HepG2 (cell line): ENCODE data around the gene MTIF2. TPM values are rescaled to one million over a fixed set of nuclear protein-coding genes. Genes with fewer than 3 reads are reported as not detected.
A peak's percentile ranks its signal among the peaks of the same experiment; 100 is the strongest.

Experiments
- FOXK1 ChIP-seq: sonication (generic); formaldehyde crosslinking; IDR thresholded peaks from 2 replicates; pipeline ENCODE4 v1.4.0; 2020; ENCODE audit warnings: low read depth, missing genetic modification reagents, borderline replicate concordance
- GLMP ChIP-seq: sonication (generic); formaldehyde crosslinking; IDR thresholded peaks from 2 replicates; pipeline ENCODE4 v1.9.0; 2021; ENCODE audit warnings: missing genetic modification reagents, mild to moderate bottlenecking, borderline replicate concordance
- IRX3 ChIP-seq: sonication (generic); formaldehyde crosslinking; IDR thresholded peaks from 2 replicates; pipeline ENCODE4 v1.8.1; 2023; ENCODE audit warnings: mild to moderate bottlenecking, low read depth, missing genetic modification reagents, borderline replicate concordance
- LBX2 ChIP-seq: sonication (generic); formaldehyde crosslinking; IDR thresholded peaks from 2 replicates; pipeline ENCODE4 v1.5.0; 2020; ENCODE audit warnings: missing genetic modification reagents, mild to moderate bottlenecking, borderline replicate concordance
- NFYC ChIP-seq: IDR thresholded peaks from 2 replicates; pipeline ENCODE4 v1.6.1; 2016; ENCODE audit warnings: missing genetic modification reagents, missing compliant biosample characterization
- NR1H2 ChIP-seq: sonication (generic); formaldehyde crosslinking; IDR thresholded peaks from 2 replicates; pipeline ENCODE4 v1.8.1; 2022; ENCODE audit warnings: low read depth, missing genetic modification reagents, borderline replicate concordance
- PCBP2 ChIP-seq: fragments of 200-400 bp; formaldehyde crosslinking; optimal IDR thresholded peaks from 2 replicates; pipeline ENCODE3; 2018; ENCODE audit warnings: low read length, low read depth; ENCODE audit not compliant: poor library complexity, severe bottlenecking
- POGZ ChIP-seq: sonication (generic); formaldehyde crosslinking; IDR thresholded peaks from 2 replicates; pipeline ENCODE4 v1.4.0; 2020; ENCODE audit warnings: mild to moderate bottlenecking, missing genetic modification reagents
- SATB2 ChIP-seq: sonication (generic); formaldehyde crosslinking; IDR thresholded peaks from 2 replicates; pipeline ENCODE4 v1.5.0; 2020; ENCODE audit warnings: missing genetic modification reagents
- YEATS2 ChIP-seq: sonication (generic); formaldehyde crosslinking; IDR thresholded peaks from 2 replicates; pipeline ENCODE4 v1.4.0; 2020; ENCODE audit warnings: missing genetic modification reagents, borderline replicate concordance
- ZBTB43 ChIP-seq: sonication (generic); formaldehyde crosslinking; conservative IDR thresholded peaks from 2 replicates; pipeline ENCODE4 v1.4.0; 2020; ENCODE audit warnings: missing genetic modification reagents
- ZC3H13 ChIP-seq: sonication (generic); formaldehyde crosslinking; IDR thresholded peaks from 2 replicates; pipeline ENCODE4 v1.8.1; 2023; ENCODE audit warnings: mild to moderate bottlenecking, missing genetic modification reagents, moderate library complexity
- ZFX ChIP-seq: sonication (generic); formaldehyde crosslinking; IDR thresholded peaks from 2 replicates; pipeline ENCODE4 v1.4.0; 2020; ENCODE audit warnings: mild to moderate bottlenecking, low read depth, missing genetic modification reagents, moderate library complexity
- ZMAT5 ChIP-seq: sonication (generic); formaldehyde crosslinking; IDR thresholded peaks from 2 replicates; pipeline ENCODE4 v1.5.0; 2020; ENCODE audit warnings: mild to moderate bottlenecking, low read depth, missing genetic modification reagents, borderline replicate concordance
- ZNF10 ChIP-seq: sonication (generic); formaldehyde crosslinking; IDR thresholded peaks from 2 replicates; pipeline ENCODE4 v1.4.0; 2020; ENCODE audit warnings: mild to moderate bottlenecking, low read depth, missing genetic modification reagents, borderline replicate concordance
- ZNF20 ChIP-seq: sonication (generic); formaldehyde crosslinking; IDR thresholded peaks from 2 replicates; pipeline ENCODE4 v1.4.0; 2020; ENCODE audit warnings: mild to moderate bottlenecking, moderate library complexity, missing genetic modification reagents
- ZNF3 ChIP-seq: IDR thresholded peaks from 2 replicates; pipeline ENCODE4 v1.7.0; 2017; ENCODE audit warnings: inconsistent platforms
- ZNF530 ChIP-seq: sonication (generic); formaldehyde crosslinking; IDR thresholded peaks from 2 replicates; pipeline ENCODE4 v1.5.0; 2020; ENCODE audit warnings: low read depth, mild to moderate bottlenecking, missing genetic modification reagents
- ZNF773 ChIP-seq: sonication (generic); formaldehyde crosslinking; IDR thresholded peaks from 2 replicates; pipeline ENCODE4 v1.4.0; 2020; ENCODE audit warnings: missing genetic modification reagents, borderline replicate concordance
- ZNF792 ChIP-seq: IDR thresholded peaks from 2 replicates; pipeline ENCODE4 v1.6.1; 2016
- polyA plus RNA-seq, 8 experiments: library from polyadenylated mRNA; depleted of rRNA in 3 of 8; stranded (reverse) in 7 of 8; unstranded in 1 of 8; fragments of >200 nt; fragmentation: Illumina TruSeq in 4 of 8; extraction: Trizol in 4 of 8; gene quantifications; 2 replicates each; pipeline versions ENCODE4 v1.2.1 to v1.2.3, GENCODE V29; 2011 to 2016; ENCODE audit warnings: low read depth in 4 of 8, missing spikeins in 1 of 8, mixed read lengths in 1 of 8; ENCODE audit not compliant: insufficient read depth in 1 of 8
- total RNA-seq, 5 experiments: library from RNA; depleted of rRNA; stranded (reverse); fragments of >200 nt; fragmentation: Illumina TruSeq; extraction: Trizol; gene quantifications; 2 replicates each; pipeline ENCODE4 v1.2.3, GENCODE V29; 2016; ENCODE audit warnings: low read depth in 1 of 5
- TF ChIP-seq, protein P1 (sequence below): sonication (generic); formaldehyde crosslinking; conservative IDR thresholded peaks from 2 replicates; pipeline ENCODE4 v1.4.0; 2020; ENCODE audit warnings: mild to moderate bottlenecking, missing genetic modification reagents, moderate library complexity
- TF ChIP-seq, protein P2 (sequence below): sonication (generic); formaldehyde crosslinking; conservative IDR thresholded peaks from 2 replicates; pipeline ENCODE4 v1.8.0; 2022; ENCODE audit warnings: mild to moderate bottlenecking, moderate library complexity, missing genetic modification reagents

Gene MTIF2
- total and polyA plus RNA-seq, 2 of the 13 experiments (the other 11 are each of a cell fraction or from before 2014, with no cell fraction given): 32.1 to 92.1 TPM

DNA sequence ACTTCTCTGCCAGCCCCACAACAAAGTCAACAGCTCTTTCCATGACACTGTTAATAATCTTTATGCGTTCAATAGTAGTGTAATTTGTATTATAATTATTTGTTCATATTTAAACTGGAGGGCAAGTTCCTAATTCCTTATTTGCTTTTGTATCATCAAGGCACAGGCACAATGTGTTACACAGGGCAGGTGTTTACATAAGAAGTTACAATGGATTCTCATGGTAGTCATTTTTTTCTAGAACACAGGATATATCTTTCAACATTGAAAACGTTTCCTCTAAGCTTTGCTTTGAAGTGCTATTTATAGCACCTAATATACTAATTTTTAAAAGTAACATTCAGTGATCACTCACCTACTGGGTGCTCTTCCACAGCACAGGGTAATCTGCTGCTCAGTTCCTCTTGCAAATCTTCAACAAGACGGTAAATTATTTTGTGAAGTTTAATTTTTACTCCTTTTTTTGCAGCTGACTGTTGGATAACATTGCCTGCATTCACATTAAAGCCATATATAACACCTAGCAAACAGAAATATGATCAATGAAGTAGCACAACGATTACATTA is 29.3 kb downstream of the MTIF2 start (continued):
- no peak for TF ChIP-seq POGZ (CRISPR knock-in tag)
- TF ChIP-seq, protein P1, sequence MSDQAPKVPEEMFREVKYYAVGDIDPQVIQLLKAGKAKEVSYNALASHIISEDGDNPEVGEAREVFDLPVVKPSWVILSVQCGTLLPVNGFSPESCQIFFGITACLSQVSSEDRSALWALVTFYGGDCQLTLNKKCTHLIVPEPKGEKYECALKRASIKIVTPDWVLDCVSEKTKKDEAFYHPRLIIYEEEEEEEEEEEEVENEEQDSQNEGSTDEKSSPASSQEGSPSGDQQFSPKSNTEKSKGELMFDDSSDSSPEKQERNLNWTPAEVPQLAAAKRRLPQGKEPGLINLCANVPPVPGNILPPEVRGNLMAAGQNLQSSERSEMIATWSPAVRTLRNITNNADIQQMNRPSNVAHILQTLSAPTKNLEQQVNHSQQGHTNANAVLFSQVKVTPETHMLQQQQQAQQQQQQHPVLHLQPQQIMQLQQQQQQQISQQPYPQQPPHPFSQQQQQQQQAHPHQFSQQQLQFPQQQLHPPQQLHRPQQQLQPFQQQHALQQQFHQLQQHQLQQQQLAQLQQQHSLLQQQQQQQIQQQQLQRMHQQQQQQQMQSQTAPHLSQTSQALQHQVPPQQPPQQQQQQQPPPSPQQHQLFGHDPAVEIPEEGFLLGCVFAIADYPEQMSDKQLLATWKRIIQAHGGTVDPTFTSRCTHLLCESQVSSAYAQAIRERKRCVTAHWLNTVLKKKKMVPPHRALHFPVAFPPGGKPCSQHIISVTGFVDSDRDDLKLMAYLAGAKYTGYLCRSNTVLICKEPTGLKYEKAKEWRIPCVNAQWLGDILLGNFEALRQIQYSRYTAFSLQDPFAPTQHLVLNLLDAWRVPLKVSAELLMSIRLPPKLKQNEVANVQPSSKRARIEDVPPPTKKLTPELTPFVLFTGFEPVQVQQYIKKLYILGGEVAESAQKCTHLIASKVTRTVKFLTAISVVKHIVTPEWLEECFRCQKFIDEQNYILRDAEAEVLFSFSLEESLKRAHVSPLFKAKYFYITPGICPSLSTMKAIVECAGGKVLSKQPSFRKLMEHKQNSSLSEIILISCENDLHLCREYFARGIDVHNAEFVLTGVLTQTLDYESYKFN (CRISPR knock-in tag): 0 out of 2 replicates have a peak, but pooled peaks have one; percentile 31
- TF ChIP-seq ZNF10 (CRISPR knock-in tag): no peak
- TF ChIP-seq, protein P2, sequence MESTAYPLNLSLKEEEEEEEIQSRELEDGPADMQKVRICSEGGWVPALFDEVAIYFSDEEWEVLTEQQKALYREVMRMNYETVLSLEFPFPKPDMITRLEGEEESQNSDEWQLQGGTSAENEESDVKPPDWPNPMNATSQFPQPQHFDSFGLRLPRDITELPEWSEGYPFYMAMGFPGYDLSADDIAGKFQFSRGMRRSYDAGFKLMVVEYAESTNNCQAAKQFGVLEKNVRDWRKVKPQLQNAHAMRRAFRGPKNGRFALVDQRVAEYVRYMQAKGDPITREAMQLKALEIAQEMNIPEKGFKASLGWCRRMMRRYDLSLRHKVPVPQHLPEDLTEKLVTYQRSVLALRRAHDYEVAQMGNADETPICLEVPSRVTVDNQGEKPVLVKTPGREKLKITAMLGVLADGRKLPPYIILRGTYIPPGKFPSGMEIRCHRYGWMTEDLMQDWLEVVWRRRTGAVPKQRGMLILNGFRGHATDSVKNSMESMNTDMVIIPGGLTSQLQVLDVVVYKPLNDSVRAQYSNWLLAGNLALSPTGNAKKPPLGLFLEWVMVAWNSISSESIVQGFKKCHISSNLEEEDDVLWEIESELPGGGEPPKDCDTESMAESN (CRISPR knock-in tag): no peak
- TF ChIP-seq IRX3: no peak
- no peak for TF ChIP-seq ZNF773 (CRISPR knock-in tag)
- no peak for TF ChIP-seq ZNF20 (CRISPR knock-in tag)
- TF ChIP-seq LBX2 (CRISPR knock-in tag): no peak
- TF ChIP-seq FOXK1: no peak
- no peak for TF ChIP-seq NR1H2
- no peak for TF ChIP-seq NFYC (CRISPR knock-in tag)
- TF ChIP-seq ZNF530 (CRISPR knock-in tag): no peak
- TF ChIP-seq ZMAT5 (CRISPR knock-in tag): no peak
- no peak for TF ChIP-seq ZC3H13 (CRISPR knock-in tag)
- no peak for TF ChIP-seq ZNF3 (CRISPR knock-in tag)
- TF ChIP-seq SATB2: no peak
- TF ChIP-seq ZNF792 (CRISPR knock-in tag): no peak
- TF ChIP-seq ZBTB43 (CRISPR knock-in tag): no peak
- peak; percentile 19; the same call in 1 of the 2 replicates for TF ChIP-seq YEATS2 (CRISPR knock-in tag)
- no peak for TF ChIP-seq ZFX
- no peak for TF ChIP-seq PCBP2
- no peak for TF ChIP-seq GLMP (CRISPR knock-in tag)
